ENCODE measurements around the gene NTM.

GRCh38 chr11:131668500-131669400, 298.3 kb downstream of the NTM start:
- TF ChIP-seq CTCF (IDR thresholded peaks at IDR 0.05; ENCODE audit: poor library complexity) (peak; percentile 62), EZH2 (IDR thresholded peaks at IDR 0.05; ENCODE audit: borderline replicate concordance) (no peak)

All from hepatocyte (in vitro differentiated cells).